Measurements from ENCODE around the gene RELCH. TPM values are rescaled to one million over a fixed set of nuclear protein-coding genes. Genes with fewer than 3 reads are reported as not detected.

Gene RELCH
- total RNA-seq, 1 donor from 2014 or later = 44.6 TPM

- Mint-ChIP-seq H3K27ac (ENCODE audit: unreplicated experiment) (no peak overlapping the region), H3K4me3 (ENCODE audit: unreplicated experiment) (no peak overlapping the region), H3K36me3 (ENCODE audit: unreplicated experiment) (no peaks in the 10 kb centered on the region), H3K27me3 (ENCODE audit: unreplicated experiment) (no peaks in the 10 kb centered on the region), H3K4me1 (ENCODE audit: low read depth, unreplicated experiment) (no peaks in the 10 kb centered on the region), H3K9me3 (ENCODE audit: unreplicated experiment) (no peaks in the 10 kb centered on the region)
- no peak for TF ChIP-seq CTCF (IDR thresholded peaks at IDR 0.05; ENCODE audit: partially characterized antibody, unreplicated experiment)
- DNase-seq = no peak
These were observed 49.2 kb downstream of the RELCH start for GRCh38 chr18:62236252-62236651.

- peaks cover 3% of the 10 kb centered on the region for H3K4me1 Mint-ChIP-seq (ENCODE audit: low read depth, unreplicated experiment)
- DNase-seq = no peak
- H3K27ac Mint-ChIP-seq (ENCODE audit: unreplicated experiment) = no peak overlapping the region
- H3K4me3 Mint-ChIP-seq (ENCODE audit: unreplicated experiment) = no peak overlapping the region
- no peaks in the 10 kb centered on the region for H3K9me3 Mint-ChIP-seq (ENCODE audit: unreplicated experiment)
- no peaks in the 10 kb centered on the region for H3K36me3 Mint-ChIP-seq (ENCODE audit: unreplicated experiment)
- no peak for TF ChIP-seq CTCF (IDR thresholded peaks at IDR 0.05; ENCODE audit: partially characterized antibody, unreplicated experiment)
- H3K27me3 Mint-ChIP-seq (ENCODE audit: unreplicated experiment) = no peaks in the 10 kb centered on the region
These were observed 52.4 kb downstream of the RELCH start for GRCh38 chr18:62239475-62239874.

GRCh38 chr18:62242955-62243354 lies 55.9 kb downstream of the RELCH start:
- Mint-ChIP-seq H3K27ac (ENCODE audit: unreplicated experiment) (no peak overlapping the region), H3K36me3 (ENCODE audit: unreplicated experiment) (no peaks in the 10 kb centered on the region), H3K27me3 (ENCODE audit: unreplicated experiment) (no peaks in the 10 kb centered on the region), H3K4me1 (ENCODE audit: low read depth, unreplicated experiment) (peaks cover 3% of the 10 kb centered on the region), H3K4me3 (ENCODE audit: unreplicated experiment) (no peak overlapping the region), H3K9me3 (ENCODE audit: unreplicated experiment) (no peaks in the 10 kb centered on the region)
- no peak for TF ChIP-seq CTCF (IDR thresholded peaks at IDR 0.05; ENCODE audit: partially characterized antibody, unreplicated experiment)
- DNase-seq = no peak

GRCh38 chr18:62245177-62245576 lies 58.1 kb downstream of the RELCH start:
- no peak overlapping the region for H3K4me3 Mint-ChIP-seq (ENCODE audit: unreplicated experiment)
- no peaks in the 10 kb centered on the region for H3K27me3 Mint-ChIP-seq (ENCODE audit: unreplicated experiment)
- peaks cover 3% of the 10 kb centered on the region for H3K4me1 Mint-ChIP-seq (ENCODE audit: low read depth, unreplicated experiment)
- H3K36me3 Mint-ChIP-seq (ENCODE audit: unreplicated experiment) = no peaks in the 10 kb centered on the region
- TF ChIP-seq CTCF (IDR thresholded peaks at IDR 0.05; ENCODE audit: partially characterized antibody, unreplicated experiment) = no peak
- no peak for DNase-seq
- no peaks in the 10 kb centered on the region for H3K9me3 Mint-ChIP-seq (ENCODE audit: unreplicated experiment)
- no peak overlapping the region for H3K27ac Mint-ChIP-seq (ENCODE audit: unreplicated experiment)

GRCh38 chr18:62245699-62246098 lies 58.6 kb downstream of the RELCH start:
- Mint-ChIP-seq H3K27me3 (ENCODE audit: unreplicated experiment) (no peaks in the 10 kb centered on the region), H3K36me3 (ENCODE audit: unreplicated experiment) (no peaks in the 10 kb centered on the region), H3K4me3 (ENCODE audit: unreplicated experiment) (no peak overlapping the region), H3K27ac (ENCODE audit: unreplicated experiment) (no peak overlapping the region), H3K9me3 (ENCODE audit: unreplicated experiment) (no peaks in the 10 kb centered on the region), H3K4me1 (ENCODE audit: low read depth, unreplicated experiment) (peaks cover 3% of the 10 kb centered on the region)
- no peak for DNase-seq
- peak; percentile 40 for TF ChIP-seq CTCF (IDR thresholded peaks at IDR 0.05; ENCODE audit: partially characterized antibody, unreplicated experiment)

Data from glutamatergic neuron (in vitro differentiated cells).